Stimulated activated CD8-positive, alpha-beta memory T cell treated with anti-CD3 and anti-CD28 coated beads, Interleukin-12 subunit alpha, Interleukin-12 subunit beta, amount 100 ng/mL, for 24 hours (primary cell): ENCODE measurements around the gene STK24.

Experiments used
- DNase-seq: peaks from one replicate; pipeline ENCODE4 v3.0.0-alpha.2; 2020; ENCODE audit errors: extremely low read depth

The STK24 gene

DNA sequence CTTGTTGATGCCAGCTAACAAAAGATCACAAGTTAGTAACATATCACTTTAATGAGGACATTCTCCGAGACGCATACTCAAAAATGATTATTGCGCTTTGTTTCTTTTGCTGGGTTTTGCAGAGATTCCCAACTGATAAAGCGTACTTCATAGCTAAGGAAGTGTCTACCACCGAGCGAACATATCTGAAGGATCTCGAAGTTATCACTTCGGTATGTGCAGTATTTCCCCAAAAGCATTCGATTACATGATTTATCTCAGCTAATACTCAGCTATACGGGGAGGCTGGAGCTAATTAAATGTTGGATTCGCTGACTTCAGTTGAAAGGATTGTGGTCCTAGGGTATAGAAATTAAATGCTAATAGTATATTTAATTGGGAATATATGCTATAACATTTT, 166.3 kb downstream of the STK24 start:
- DNase-seq, result no peak

DNA sequence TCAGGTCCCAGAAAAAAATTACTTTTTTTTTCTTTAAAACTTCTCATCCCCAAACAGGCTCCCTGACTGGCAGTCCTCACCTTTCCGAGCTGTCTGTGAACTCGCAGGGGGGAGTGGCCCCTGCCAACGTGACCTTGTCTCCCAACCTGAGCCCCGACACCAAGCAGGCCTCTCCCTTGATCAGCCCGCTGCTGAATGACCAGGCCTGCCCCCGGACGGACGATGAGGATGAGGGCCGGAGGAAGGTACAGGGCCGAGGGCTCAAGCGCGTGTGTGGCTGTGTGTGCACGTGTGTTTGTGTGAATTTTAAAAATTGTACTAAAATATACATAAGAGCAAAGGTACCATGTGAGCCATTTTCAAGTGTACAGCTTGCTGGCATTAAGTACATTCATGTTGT, 167.6 kb downstream of the STK24 start:
- no peak for DNase-seq

DNA sequence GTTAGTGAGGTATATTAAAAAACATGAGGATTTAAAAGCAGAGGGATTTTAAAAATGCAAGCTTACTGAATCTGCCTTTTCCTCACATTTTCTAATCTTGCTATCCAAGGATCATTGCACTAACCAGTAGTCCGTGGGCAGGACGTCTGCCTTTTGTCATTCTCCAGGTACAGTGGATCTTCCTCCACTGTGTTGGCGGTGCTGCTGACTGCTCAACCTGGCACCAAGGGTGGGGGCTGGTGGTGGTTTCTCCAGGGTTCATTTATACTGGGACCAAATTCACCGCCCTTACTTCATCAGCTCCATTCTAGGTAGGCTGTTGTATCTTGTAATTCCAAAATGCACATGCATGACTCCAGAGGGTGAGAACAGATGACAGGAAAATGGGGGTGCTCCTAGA, 169.3 kb downstream of the STK24 start:
- no peak for DNase-seq

DNA sequence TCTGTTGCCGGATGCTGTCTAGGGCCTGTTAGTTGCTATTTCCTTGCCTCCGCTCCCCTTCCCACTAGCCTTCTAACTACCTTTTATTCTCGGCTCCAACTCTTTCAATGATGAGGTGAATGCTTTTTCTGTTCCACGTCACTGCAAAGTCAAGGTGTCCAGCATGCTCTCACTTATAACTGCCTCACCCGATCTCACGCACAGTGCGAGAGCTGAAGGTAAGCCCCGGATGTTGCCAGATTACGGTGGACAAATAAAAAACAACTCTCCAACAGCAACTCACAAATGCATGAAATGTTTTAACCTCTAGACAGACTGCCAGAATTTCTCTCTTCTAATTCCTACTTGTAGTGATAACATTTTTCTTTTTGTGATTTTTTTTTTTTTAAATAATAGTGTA, 169.9 kb downstream of the STK24 start:
- no peak for DNase-seq

DNA sequence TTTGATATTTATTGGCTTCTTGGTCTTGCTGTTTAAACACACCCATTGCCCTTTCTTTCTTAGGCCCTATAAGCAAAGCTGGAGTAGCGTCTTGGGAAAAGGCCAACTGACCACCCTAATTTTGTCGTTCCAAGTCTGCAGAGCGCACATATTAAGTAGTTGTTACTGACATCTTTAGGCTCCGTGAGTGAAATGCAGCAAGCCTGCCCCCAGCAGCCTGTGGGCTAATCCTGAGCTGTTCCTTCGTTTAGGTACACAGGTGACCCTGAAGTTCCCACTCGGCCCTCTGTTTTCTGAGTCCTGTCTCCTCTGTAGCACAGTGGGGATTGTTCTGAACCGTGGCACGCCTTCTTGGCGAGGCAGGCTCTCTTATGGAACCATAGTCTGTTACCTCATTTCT, 170.5 kb downstream of the STK24 start:
- DNase-seq, result no peak

DNA sequence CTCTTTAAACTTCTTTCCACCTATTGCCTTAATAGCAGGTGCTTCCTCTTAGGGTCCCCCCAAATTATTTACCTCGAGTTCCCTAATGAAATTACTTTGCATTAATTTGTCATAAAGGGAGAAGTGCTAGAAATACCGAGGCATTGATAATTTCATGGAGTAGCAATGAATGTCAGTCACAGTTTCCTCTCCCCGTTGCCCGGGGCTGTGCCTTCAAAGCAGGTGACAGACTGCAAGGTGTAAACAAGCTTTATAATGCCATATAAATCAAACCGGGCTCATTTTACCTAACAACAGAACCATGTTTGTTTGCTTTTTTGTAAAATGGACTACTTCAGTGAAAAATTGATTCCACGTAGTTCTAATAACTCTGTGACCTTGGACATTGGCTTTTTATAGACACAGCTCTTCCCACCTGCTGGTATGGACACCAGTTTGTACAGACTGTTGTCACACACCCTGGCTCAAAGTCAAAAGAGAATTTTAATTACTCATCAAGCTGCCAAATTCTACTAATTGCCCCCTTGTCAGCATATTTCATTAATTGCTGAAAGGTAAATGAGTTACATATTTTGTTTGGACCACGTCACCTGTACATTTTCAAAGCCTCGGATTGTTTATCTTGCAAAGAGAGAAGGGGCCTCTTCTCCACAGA, 171.1 kb downstream of the STK24 start:
- no peak for DNase-seq

DNA sequence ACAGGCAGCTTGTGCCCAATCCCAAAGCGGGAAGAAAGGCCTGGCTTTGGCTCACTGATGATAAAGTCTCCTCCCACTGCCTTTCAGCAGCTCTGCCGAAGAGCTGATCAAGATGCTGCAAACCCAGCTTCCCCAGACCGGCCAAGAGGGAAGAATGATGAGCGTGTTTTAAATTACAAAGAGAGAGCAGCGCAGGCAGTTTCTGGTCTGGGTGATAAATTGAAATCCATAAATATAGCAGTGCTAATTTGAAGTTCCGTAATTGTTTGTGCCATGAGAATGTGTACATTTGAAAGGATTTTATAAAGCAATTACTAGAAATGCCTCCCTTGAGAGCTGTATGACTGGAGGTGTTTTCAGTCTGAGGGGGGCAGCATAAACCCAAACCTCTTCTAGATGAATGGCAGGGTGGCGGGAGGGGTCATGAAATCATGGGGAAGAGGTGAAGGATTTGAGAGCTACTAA, 171.8 kb downstream of the STK24 start:
- DNase-seq, result no peak

DNA sequence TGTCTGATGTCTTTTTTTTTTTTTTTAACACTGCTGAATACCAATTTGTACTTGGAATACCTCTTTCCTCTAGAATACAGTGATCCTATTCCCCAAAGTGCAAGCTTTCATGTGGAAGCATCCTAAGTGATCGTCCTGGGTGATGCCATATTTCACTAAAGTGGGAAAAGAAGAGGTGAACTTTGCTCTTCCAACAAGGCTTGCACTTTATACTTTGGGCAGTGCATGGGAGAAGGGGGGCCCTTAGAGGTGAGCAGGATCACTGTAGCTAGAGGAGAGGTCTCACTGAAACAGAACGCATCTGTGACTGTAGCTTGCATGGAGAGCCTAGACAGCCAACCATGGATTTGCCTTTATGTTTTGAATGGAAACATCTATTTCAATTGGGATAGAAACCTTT, 173.8 kb downstream of the STK24 start:
- no peak for DNase-seq

DNA sequence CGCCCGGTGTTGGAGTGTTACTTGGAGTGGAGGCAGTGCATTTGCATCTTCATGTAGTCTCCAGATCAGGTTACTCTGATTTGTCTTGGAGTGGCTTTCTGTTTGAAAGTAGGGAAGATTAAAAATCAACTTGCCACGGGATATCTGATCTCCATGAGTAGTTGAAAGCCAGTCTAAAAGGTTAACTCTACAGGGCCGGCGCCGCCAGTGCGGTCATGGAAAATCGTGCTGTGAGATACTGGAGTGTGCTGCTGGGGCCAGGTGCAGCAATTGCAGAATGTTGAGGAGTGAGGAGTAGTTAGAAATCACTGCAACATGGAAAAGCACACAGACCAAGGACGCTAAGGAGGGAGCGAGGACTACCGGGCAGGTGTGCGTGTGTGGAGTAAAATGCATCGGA, 175.0 kb downstream of the STK24 start:
- DNase-seq, result no peak

DNA sequence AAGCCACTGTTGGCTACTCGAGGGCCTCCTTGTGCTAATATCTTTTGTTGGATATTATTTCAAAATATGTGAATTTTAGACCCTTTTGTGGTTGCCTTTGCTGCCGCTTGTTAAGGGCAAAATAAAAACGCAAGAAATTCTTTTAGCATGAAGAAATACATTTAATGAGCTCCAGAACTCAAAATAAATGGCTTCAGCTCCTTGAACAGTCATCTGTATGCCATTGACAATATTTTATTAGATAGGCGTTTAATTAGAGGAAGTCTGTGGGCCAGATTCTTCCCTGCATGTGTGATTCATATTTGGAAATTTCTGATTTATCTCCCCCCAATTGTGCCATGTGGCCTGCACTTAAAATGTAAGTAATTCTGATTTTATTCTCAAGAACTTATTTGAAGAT, 177.2 kb downstream of the STK24 start:
- no peak for DNase-seq

DNA sequence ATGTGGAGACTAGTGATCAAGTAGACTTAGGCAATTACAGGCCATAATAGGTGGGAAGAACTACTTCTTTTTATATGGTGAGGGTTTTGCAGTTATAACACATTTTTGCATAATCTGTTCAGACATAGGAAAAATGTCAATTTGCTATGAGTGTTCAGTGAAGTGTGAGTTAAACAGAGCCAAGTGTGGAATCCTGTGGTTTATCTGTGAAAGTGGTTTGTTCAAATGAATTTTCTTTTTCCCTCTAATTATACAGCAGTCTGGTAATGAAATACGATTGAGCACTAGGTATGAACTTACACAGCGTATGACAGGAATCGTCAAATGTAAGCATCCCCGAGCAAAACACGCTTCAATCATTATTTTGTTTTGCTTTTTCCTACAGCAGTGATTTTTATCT, 178.3 kb downstream of the STK24 start:
- no peak for DNase-seq

DNA sequence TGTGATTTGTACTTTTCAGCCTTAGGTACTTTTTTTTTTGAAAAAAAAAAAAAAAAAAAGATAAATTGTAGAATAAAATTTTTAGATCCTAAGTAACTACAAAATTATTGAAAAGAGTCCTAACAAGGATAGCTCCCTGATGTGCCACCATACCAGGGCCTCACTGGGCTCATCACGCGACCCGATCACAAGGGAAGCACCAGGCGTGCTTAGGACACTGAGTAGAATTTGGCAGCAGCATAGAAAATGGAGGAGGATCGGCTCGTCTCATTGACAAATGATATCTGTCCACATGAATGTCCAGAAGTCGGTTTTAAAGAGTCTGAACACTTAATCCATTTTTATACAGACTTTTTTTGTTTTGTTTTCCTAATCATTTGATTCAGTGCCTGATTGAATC, 179.0 kb downstream of the STK24 start:
- DNase-seq, result no peak

DNA sequence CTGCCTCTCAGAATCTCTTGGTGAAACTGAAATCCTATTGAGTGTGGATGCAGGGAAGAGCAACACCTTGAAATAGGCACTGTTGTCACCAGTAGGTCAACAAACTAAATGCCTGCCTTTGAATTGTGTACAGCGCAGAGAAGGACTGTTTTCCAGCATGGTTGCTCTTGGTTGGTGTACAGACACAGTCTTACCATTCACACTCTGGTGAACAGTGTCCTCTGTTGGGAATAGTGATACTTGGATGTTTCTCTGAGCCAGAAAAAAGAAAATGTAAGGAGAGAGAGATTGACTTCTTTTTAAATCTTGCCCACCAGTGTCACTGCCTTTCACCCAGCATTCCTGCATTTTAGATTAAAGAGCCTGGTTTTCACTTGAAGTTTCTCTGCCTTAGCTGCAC, 179.7 kb downstream of the STK24 start:
- no peak for DNase-seq

DNA sequence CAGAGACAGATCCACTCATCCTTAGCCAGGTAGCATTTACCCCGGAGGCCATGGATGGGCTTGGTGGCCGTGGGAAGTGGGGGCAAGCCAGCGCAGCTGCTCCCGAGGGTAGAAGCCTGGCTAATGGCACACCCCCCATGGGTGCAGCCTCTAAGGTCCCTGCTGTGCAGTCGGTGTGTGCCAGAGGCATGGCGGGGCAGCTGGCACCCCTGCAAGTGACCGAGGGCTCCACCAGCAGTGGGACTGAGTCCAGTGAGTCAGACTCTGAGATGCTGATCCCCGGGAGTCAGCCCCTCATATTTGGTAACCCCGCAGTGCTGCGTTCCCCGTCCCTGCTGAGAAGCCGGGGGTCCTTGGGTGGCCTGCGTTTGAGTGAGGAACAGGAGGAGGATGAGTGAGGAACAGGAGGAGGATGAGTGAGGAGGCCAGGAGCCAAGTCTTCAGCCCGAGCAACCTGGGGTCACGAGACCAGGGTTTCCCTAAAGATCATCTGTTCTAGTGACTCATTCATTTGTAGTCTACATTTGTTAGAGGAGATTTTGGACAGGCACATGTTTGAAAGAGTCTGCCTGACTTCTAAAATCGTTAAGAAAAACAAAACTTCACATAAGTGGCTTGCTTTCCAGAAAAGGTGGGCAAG, 180.7 kb downstream of the STK24 start:
- DNase-seq, result no peak
